OCI-LY7 (cell line): ENCODE data around the gene SORCS3. TPM values are rescaled to one million over a fixed set of nuclear protein-coding genes. Genes with fewer than 3 reads are reported as not detected.

Source experiments
- BruUV-seq: library from RNA; stranded (reverse); fragments of 400-500 nt; replicated peaks from 2 replicates; lab custom pipeline; 2021; lab: Mats Ljungman, UMichigan
- CTCF ChIA-PET: fragments of 300-600 bp; sonication (Branson Sonifier 250); formaldehyde crosslinking; loops from one replicate; lab custom pipeline; 2022; ENCODE audit warnings: antibody characterized with exemption; ENCODE audit not compliant: unreplicated experiment; lab: Charles Lee
- POLR2A ChIA-PET: fragments of 300-600 bp; sonication (Branson Sonifier 250); formaldehyde crosslinking; loops from one replicate; lab custom pipeline; 2022; ENCODE audit warnings: antibody characterized with exemption; lab: Charles Lee
- DNase-seq: peaks from one replicate; pipeline ENCODE4 v3.0.0-alpha.2; 2015; ENCODE audit warnings: low spot score
- H2AFZ ChIP-seq: fragments of 200-600 bp; sonication (generic), shearing (Covaris generic); 2 replicates; pipeline ENCODE4 v1.6.1; 2014; ENCODE audit warnings: mild to moderate bottlenecking, antibody characterized with exemption, low read length, moderate library complexity
- H3K27ac ChIP-seq: fragments of 200-600 bp; sonication (generic); 2 replicates; pipeline ENCODE4 v1.5.1; 2014; ENCODE audit warnings: mixed run types, low read depth, mild to moderate bottlenecking, moderate library complexity, low read length, inconsistent platforms; ENCODE audit not compliant: poor library complexity, severe bottlenecking
- H3K36me3 ChIP-seq: fragments of 200-600 bp; sonication (generic); 2 replicates; pipeline ENCODE4 v1.6.1; 2014; ENCODE audit warnings: mild to moderate bottlenecking, antibody characterized with exemption, low read length, moderate library complexity, mixed read lengths; ENCODE audit not compliant: insufficient read depth
- H3K4me1 ChIP-seq: fragments of 200-600 bp; sonication (generic); 2 replicates; pipeline ENCODE4 v1.5.1; 2014; ENCODE audit warnings: mild to moderate bottlenecking, low read length; ENCODE audit not compliant: insufficient read depth, poor library complexity, severe bottlenecking
- H3K4me2 ChIP-seq: fragments of 200-600 bp; sonication (generic); 2 replicates; pipeline ENCODE4 v1.6.1; 2014; ENCODE audit warnings: mild to moderate bottlenecking, low read length
- H3K4me3 ChIP-seq: fragments of 200-600 bp; sonication (generic); 2 replicates; pipeline ENCODE4 v1.5.1; 2014; ENCODE audit warnings: mild to moderate bottlenecking, low read depth, low read length; ENCODE audit not compliant: poor library complexity, severe bottlenecking
- H3K79me2 ChIP-seq: fragments of 200-600 bp; sonication (generic); 2 replicates; pipeline ENCODE4 v1.6.1; 2016; ENCODE audit warnings: low read depth, mild to moderate bottlenecking, low read length, moderate library complexity, mixed read lengths; ENCODE audit not compliant: insufficient read depth
- H3K9me2 ChIP-seq: fragments of 200-600 bp; sonication (generic); 2 replicates; pipeline ENCODE4 v1.6.1; 2016; ENCODE audit warnings: mild to moderate bottlenecking, low read length, mixed read lengths; ENCODE audit not compliant: insufficient read depth
- H3K9me3 ChIP-seq: fragments of 200-600 bp; sonication (generic); 2 replicates; pipeline ENCODE4 v1.6.1; 2014; ENCODE audit warnings: mild to moderate bottlenecking, mixed run types, low read length, mixed read lengths
- H4K20me1 ChIP-seq: fragments of 200-600 bp; sonication (generic); 2 replicates; pipeline ENCODE4 v1.6.1; 2014; ENCODE audit warnings: mild to moderate bottlenecking, antibody characterized with exemption, low read length, moderate library complexity, mixed read lengths; ENCODE audit not compliant: insufficient read depth
- CTCF ChIP-seq: fragments of 200-600 bp; sonication (generic); conservative IDR thresholded peaks from 2 replicates; pipeline ENCODE4 v1.5.1; 2014; ENCODE audit warnings: mild to moderate bottlenecking, antibody characterized with exemption, low read length, moderate library complexity, mixed read lengths
- EZH2phosphoT487 ChIP-seq: fragments of 200-600 bp; sonication (generic); IDR thresholded peaks from 2 replicates; pipeline ENCODE4 v1.6.1; 2018; ENCODE audit warnings: low read depth, borderline replicate concordance, mild to moderate bottlenecking, mixed run types, antibody characterized with exemption, low read length, moderate library complexity, mixed read lengths
- intact Hi-C: fragments of 100-400 bp; cut with micrococcal nuclease; formaldehyde crosslinking; loops from one replicate; pipeline ENCODE4 v1.10.0; 2022; ENCODE audit not compliant: unreplicated experiment
- total RNA-seq, 2 experiments: library from RNA; depleted of rRNA in 1 of 2; stranded (reverse); fragments of >200 nt in 1 of 2; shearing (Covaris generic) in 1 of 2; gene quantifications; 2 replicates each; pipeline ENCODE4 v1.2.3, GENCODE V29; 2014 to 2022

The SORCS3 gene
- total RNA-seq, 2 experiments from 2014 or later: not detected

GRCh38 chr10:105161149-105161548 lies 520.1 kb downstream of the SORCS3 start:
- ChIA-PET CTCF (no interaction called here), POLR2A (no interaction called here)
- TF ChIP-seq CTCF (no peak), EZH2phosphoT487 (no peak)

GRCh38 chr10:105161767-105162166 lies 520.7 kb downstream of the SORCS3 start:
- no TSS peak for BruUV-seq
- CTCF ChIA-PET: no interaction called here

More at GRCh38 chr10:105161149-105161548, 520.1 kb downstream of the SORCS3 start:
- intact Hi-C loops: no loop called here
- Histone ChIP-seq H3K9me2 (no peaks in the 10 kb centered on the region), H3K36me3 (no peaks in the 10 kb centered on the region), H3K4me3 (no peak overlapping the region), H3K9me3 (no peaks in the 10 kb centered on the region), H3K4me2 (no peak overlapping the region), H4K20me1 (no peaks in the 10 kb centered on the region), H3K79me2 (no peaks in the 10 kb centered on the region), H3K27ac (no peak overlapping the region), H3K4me1 (no peaks in the 10 kb centered on the region), H2AFZ (no peak overlapping the region)
- no peak for DNase-seq
- no TSS peak for BruUV-seq

More at GRCh38 chr10:105161767-105162166, 520.7 kb downstream of the SORCS3 start:
- H3K4me1 ChIP-seq: no peaks in the 10 kb centered on the region
- POLR2A ChIA-PET: interaction anchor here (0.6 kb wide), 1 partner anchor 478 kb away, joined by 4 read pairs; no protein-coding TSS in a partner anchor
- H3K79me2 ChIP-seq: no peaks in the 10 kb centered on the region
- no peaks in the 10 kb centered on the region for H3K9me3 ChIP-seq
- no peak overlapping the region for H3K4me3 ChIP-seq
- TF ChIP-seq EZH2phosphoT487 (no peak), CTCF (no peak)
- intact Hi-C loops: no loop called here
- DNase-seq: no peak
- H4K20me1 ChIP-seq: no peaks in the 10 kb centered on the region
- H3K36me3 ChIP-seq: no peaks in the 10 kb centered on the region
- no peak overlapping the region for H3K4me2 ChIP-seq
- no peak overlapping the region for H3K27ac ChIP-seq
- H2AFZ ChIP-seq: no peak overlapping the region
- no peaks in the 10 kb centered on the region for H3K9me2 ChIP-seq
